IMR-90 (cell line): Measurements from ENCODE around the gene ANGPTL1. TPM values are rescaled to one million over a fixed set of nuclear protein-coding genes. Genes with fewer than 3 reads are reported as not detected.

Experiments
- ATAC-seq: fragments of 200-7000 bp; cut with Tn5 transposase; 2 replicates; pipeline ENCODE4 v1.9.1; 2020; ENCODE audit warnings: low read depth, mild to moderate bottlenecking, moderate library complexity
- BruUV-seq: library from RNA; stranded (reverse); fragments of 400-500 nt; replicated peaks from 2 replicates; lab custom pipeline; 2021; lab: Mats Ljungman, UMichigan
- CTCF ChIA-PET: fragments of 300-600 bp; formaldehyde crosslinking; extraction: SDS; loops from one replicate; lab custom pipeline; 2021; ENCODE audit warnings: antibody characterized with exemption; lab: Yijun Ruan, JAX
- POLR2A ChIA-PET: fragments of 300-600 bp; sonication (Branson Sonifier 250); formaldehyde crosslinking; loops from one replicate; lab custom pipeline; 2022; ENCODE audit warnings: antibody characterized with exemption; ENCODE audit not compliant: unreplicated experiment; lab: Charles Lee
- DNase-seq: peaks from one replicate; pipeline ENCODE4 v3.0.0; 2013
- H2AFZ ChIP-seq: replicated peaks from 2 replicates; pipeline ENCODE3; 2013; ENCODE audit warnings: low read length, mild to moderate bottlenecking; ENCODE audit not compliant: poor library complexity
- H2AK5ac ChIP-seq: 2 replicates; pipeline ENCODE4 v1.6.1; 2013; ENCODE audit warnings: low read depth, low read length, inconsistent platforms
- H2AK9ac ChIP-seq: replicated peaks from 2 replicates; pipeline ENCODE3; 2013; ENCODE audit warnings: mild to moderate bottlenecking, low read depth, low read length, moderate library complexity; ENCODE audit not compliant: poor library complexity
- H2BK120ac ChIP-seq: 2 replicates; pipeline ENCODE4 v1.6.1; 2013; ENCODE audit warnings: low read depth, low read length, inconsistent platforms
- H2BK15ac ChIP-seq: 3 replicates; pipeline ENCODE4 v1.6.1; 2013; ENCODE audit warnings: low read depth, low read length, inconsistent platforms
- H2BK20ac ChIP-seq: 2 replicates; pipeline ENCODE4 v1.6.1; 2013; ENCODE audit warnings: low read depth, mild to moderate bottlenecking, inconsistent platforms, low read length, moderate library complexity
- H2BK5ac ChIP-seq: 2 replicates; pipeline ENCODE4 v1.6.1; 2013; ENCODE audit warnings: mild to moderate bottlenecking, low read depth, low read length, inconsistent platforms; ENCODE audit not compliant: poor library complexity, severe bottlenecking
- H3K14ac ChIP-seq: replicated peaks from 2 replicates; pipeline ENCODE4 v1.6.1; 2013; ENCODE audit warnings: low read depth, low read length, inconsistent platforms
- H3K18ac ChIP-seq: 2 replicates; pipeline ENCODE4 v1.6.1; 2013; ENCODE audit warnings: low read depth, low read length, control low read depth
- H3K23ac ChIP-seq: 2 replicates; pipeline ENCODE4 v1.6.1; 2013; ENCODE audit warnings: low read depth, low read length, inconsistent platforms
- H3K27ac ChIP-seq: 2 replicates; pipeline ENCODE4 v1.5.1; 2013; ENCODE audit warnings: mild to moderate bottlenecking, control low read depth, low read length; ENCODE audit not compliant: insufficient read depth
- H3K27me3 ChIP-seq: 2 replicates; pipeline ENCODE4 v1.6.1; 2013; ENCODE audit warnings: low read length; ENCODE audit not compliant: control insufficient read depth, insufficient read depth
- H3K36me3 ChIP-seq: 2 replicates; pipeline ENCODE4 v1.6.1; 2013; ENCODE audit warnings: low read length, mixed read lengths; ENCODE audit not compliant: control insufficient read depth, insufficient read depth
- H3K4ac ChIP-seq: 2 replicates; pipeline ENCODE4 v1.6.1; 2013; ENCODE audit warnings: low read depth, low read length, inconsistent platforms
- H3K4me1 ChIP-seq: 2 replicates; pipeline ENCODE4 v1.6.1; 2013; ENCODE audit warnings: low read length, mixed read lengths; ENCODE audit not compliant: control insufficient read depth, insufficient read depth
- H3K4me2 ChIP-seq: 2 replicates; pipeline ENCODE4 v1.6.1; 2013; ENCODE audit warnings: low read depth, mild to moderate bottlenecking, control low read depth, low read length, moderate library complexity
- H3K4me3 ChIP-seq: 2 replicates; pipeline ENCODE4 v1.5.1; 2013; ENCODE audit warnings: low read depth, mild to moderate bottlenecking, control low read depth, low read length, moderate library complexity; ENCODE audit not compliant: insufficient read depth
- H3K56ac ChIP-seq: 2 replicates; pipeline ENCODE4 v1.6.1; 2013; ENCODE audit warnings: low read length, inconsistent platforms; ENCODE audit not compliant: insufficient read depth; ENCODE audit errors: extremely low read depth
- H3K79me1 ChIP-seq, 2 experiments: 2 replicates each; pipeline ENCODE4 v1.6.1; 2013; ENCODE audit warnings: low read length in 2 of 2, inconsistent platforms in 1 of 2, low read depth in 1 of 2
- H3K9ac ChIP-seq: 2 replicates; pipeline ENCODE4 v1.6.1; 2013; ENCODE audit warnings: low read depth, low read length, control low read depth
- H3K9me1 ChIP-seq: 2 replicates; pipeline ENCODE4 v1.6.1; 2013; ENCODE audit warnings: low read length, inconsistent platforms; ENCODE audit not compliant: insufficient read depth
- H3K9me3 ChIP-seq: 2 replicates; pipeline ENCODE4 v1.6.1; 2013; ENCODE audit warnings: low read length; ENCODE audit not compliant: control insufficient read depth, insufficient read depth
- H4K20me1 ChIP-seq: 2 replicates; pipeline ENCODE4 v1.6.1; 2013; ENCODE audit warnings: low read length, inconsistent platforms; ENCODE audit not compliant: insufficient read depth
- H4K5ac ChIP-seq: 2 replicates; pipeline ENCODE4 v1.6.1; 2013; ENCODE audit warnings: mild to moderate bottlenecking, low read depth, low read length, control low read depth
- H4K8ac ChIP-seq, 2 experiments: 2 replicates each; pipeline ENCODE4 v1.6.1; 2013; ENCODE audit warnings: low read depth in 2 of 2, low read length in 2 of 2, control low read depth in 1 of 2, inconsistent platforms in 1 of 2
- H4K91ac ChIP-seq: 2 replicates; pipeline ENCODE4 v1.6.1; 2013; ENCODE audit warnings: low read depth, low read length, inconsistent platforms; ENCODE audit not compliant: insufficient read depth
- ELK1 ChIP-seq: fragments of 150-350 bp; IDR thresholded peaks from 2 replicates; pipeline ENCODE4 v1.6.1; 2016; ENCODE audit warnings: low read depth, mild to moderate bottlenecking, low read length, moderate library complexity, borderline replicate concordance
- FOS ChIP-seq: fragments of 150-350 bp; IDR thresholded peaks from 2 replicates; pipeline ENCODE4 v1.6.1; 2016; ENCODE audit warnings: low read depth, low read length
- MAZ ChIP-seq: IDR thresholded peaks from 2 replicates; pipeline ENCODE4 v1.6.1; 2012; ENCODE audit warnings: low read depth, mild to moderate bottlenecking, low read length, improper control_type of control experiment, moderate library complexity, borderline replicate concordance
- NFE2L2 ChIP-seq: fragments of 150-350 bp; IDR thresholded peaks from 2 replicates; pipeline ENCODE4 v1.6.1; 2016; ENCODE audit warnings: low read depth, mild to moderate bottlenecking, low read length
- RCOR1 ChIP-seq: IDR thresholded peaks from 2 replicates; pipeline ENCODE4 v1.6.1; 2012; ENCODE audit warnings: mild to moderate bottlenecking, low read length, improper control_type of control experiment; ENCODE audit not compliant: insufficient replicate concordance
- RFX5 ChIP-seq: IDR thresholded peaks from 2 replicates; pipeline ENCODE4 v1.8.0; 2012; ENCODE audit warnings: low read depth, mild to moderate bottlenecking, low read length, moderate library complexity
- SMC3 ChIP-seq: fragments of 150-350 bp; IDR thresholded peaks from 2 replicates; pipeline ENCODE4 v1.6.1; 2016; ENCODE audit warnings: low read depth, mild to moderate bottlenecking, antibody characterized with exemption, low read length, moderate library complexity
- WGBS, 2 experiments: methylation state at CpG; one replicate each; pipeline versions ENCODE4 v1.1.5 to v1.1.7; 2013; ENCODE audit warnings: missing lambda C conversion rate in 2 of 2; ENCODE audit not compliant: insufficient read length in 1 of 2; ENCODE audit errors: extremely low coverage in 2 of 2; 5-methylcytosine and 5-hydroxymethylcytosine counted together
- dilution Hi-C: fragments of 300-500 bp; cut with HindIII; formaldehyde crosslinking; loops from one replicate; pipeline ENCODE4 v1.14.3; 2018; ENCODE audit warnings: low sequenced_read_pairs; ENCODE audit not compliant: unreplicated experiment
- in situ Hi-C: fragments of 300-500 bp; cut with MboI; formaldehyde crosslinking; loops from 3 replicates; pipeline ENCODE4 v1.14.3; 2019; ENCODE audit warnings: low sequenced_read_pairs, inconsistent platforms, mixed read lengths
- intact Hi-C: fragments of 100-400 bp; cut with micrococcal nuclease; formaldehyde crosslinking; loops from 2 replicates; pipeline ENCODE4 v1.10.0; 2022
- polyA plus RNA-seq, 3 experiments: library from polyadenylated mRNA; depleted of rRNA; stranded (reverse); fragments of >200 nt; gene quantifications; 2 replicates each; pipeline ENCODE4 v1.2.3, GENCODE V29; 2012; ENCODE audit warnings: low replicate concordance in 1 of 3
- total RNA-seq: library from RNA; depleted of rRNA; stranded (reverse); fragments of >200 nt; gene quantifications from 2 replicates; pipeline ENCODE4 v1.2.3, GENCODE V29; 2012

Gene ANGPTL1
- total and polyA plus RNA-seq, 2 of the 4 experiments (the other 2 are of a cell fraction) = under 0.01 to 0.03 TPM

DNA sequence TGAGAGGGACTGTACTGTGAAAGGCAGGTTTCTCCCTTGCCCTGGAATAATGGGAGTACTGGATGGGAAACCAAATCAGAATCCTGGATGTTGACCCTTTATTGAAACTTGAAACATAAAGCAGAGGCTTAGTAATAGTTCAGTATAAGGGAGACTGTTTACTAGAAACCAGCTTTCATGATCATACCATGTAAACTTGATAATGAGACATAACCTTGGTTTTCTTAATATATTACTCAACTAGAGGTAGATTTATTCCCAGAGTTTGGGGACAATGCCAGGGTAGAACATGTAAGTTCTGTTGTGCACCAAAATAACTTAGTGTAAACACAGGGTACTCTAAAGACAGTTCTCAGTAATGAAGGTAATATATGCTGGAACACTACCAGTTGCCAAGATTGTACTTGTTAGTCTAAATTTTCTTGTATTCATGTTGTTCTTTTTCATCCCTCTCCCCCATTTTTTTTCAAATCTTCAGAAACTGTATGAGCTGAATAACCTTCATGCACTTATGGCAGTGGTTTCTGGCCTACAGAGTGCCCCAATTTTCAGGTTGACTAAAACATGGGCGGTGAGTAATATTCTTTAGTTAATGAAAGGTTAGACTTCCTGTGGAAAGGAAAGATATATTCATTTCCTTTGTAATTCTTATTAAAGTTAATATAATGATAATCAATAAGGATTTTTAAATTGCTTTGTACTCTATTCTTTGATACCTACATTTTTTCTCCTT is 49.6 kb downstream of the ANGPTL1 start:
- intact Hi-C loops (loop anchor here (5.0 kb wide), 1 partner anchor 279 kb away; no protein-coding TSS in a partner anchor), in situ Hi-C loops (no loop called here), dilution Hi-C loops (no loop called here)
- H3K23ac ChIP-seq = no peak overlapping the region
- no peak overlapping the region for H3K18ac ChIP-seq
- H3K14ac ChIP-seq = no peak overlapping the region
- H3K27me3 ChIP-seq = no peaks in the 10 kb centered on the region
- H3K4me1 ChIP-seq = peaks cover 5% of the 10 kb centered on the region
- no peak overlapping the region for H3K4ac ChIP-seq
- no peak overlapping the region for H2AK5ac ChIP-seq
- peaks cover 12 to 13% of the 10 kb centered on the region in 2 experiments for H3K79me1 ChIP-seq
- H3K36me3 ChIP-seq = peaks cover 14% of the 10 kb centered on the region
- H2AFZ ChIP-seq = no peak overlapping the region
- 0 out of 2 replicates have a peak, but pooled peaks cover 2% of the 10 kb centered on the region for H3K9me1 ChIP-seq
- no peak overlapping the region for H4K5ac ChIP-seq
- ChIA-PET POLR2A (no interaction called here), CTCF (no interaction called here)
- BruUV-seq = no TSS peak
- no peak overlapping the region for H4K8ac ChIP-seq
- H3K56ac ChIP-seq = no peak overlapping the region
- DNase-seq (no peak), ATAC-seq (no peak)
- H4K20me1 ChIP-seq = peaks cover 4% of the 10 kb centered on the region; the same call in 1 of the 2 replicates
- H3K27ac ChIP-seq = no peak overlapping the region
- no peak overlapping the region for H2BK15ac ChIP-seq
- no peaks in the 10 kb centered on the region for H3K9me3 ChIP-seq
- H3K4me3 ChIP-seq = no peak overlapping the region
- no peak for TF ChIP-seq RCOR1
- no peak for TF ChIP-seq RFX5
- TF ChIP-seq MAZ = no peak
- no peak for TF ChIP-seq SMC3
- TF ChIP-seq ELK1 = no peak
- TF ChIP-seq FOS = no peak
- no peak for TF ChIP-seq NFE2L2
- H3K4me2 ChIP-seq = no peak overlapping the region
- no peak overlapping the region for H2BK120ac ChIP-seq
- WGBS, 2 experiments = no CpG with 5 or more reads among the region's 1 CpG
- no peak overlapping the region for H2AK9ac ChIP-seq
- H4K91ac ChIP-seq = no peak overlapping the region
- H2BK20ac ChIP-seq = no peak overlapping the region
- H3K9ac ChIP-seq = no peak overlapping the region
- H2BK5ac ChIP-seq = no peak overlapping the region
